Measurements from ENCODE around the gene GALNT13. TPM values are rescaled to one million over a fixed set of nuclear protein-coding genes. Genes with fewer than 3 reads are reported as not detected.

Gene GALNT13
- total and polyA plus RNA-seq, 10 of the 15 experiments (the other 5 are each of a cell fraction or from before 2014, with no cell fraction given), result 0.04 TPM; not detected in 9

GRCh38 chr2:154247503-154247902, 375.8 kb downstream of the GALNT13 start:
- ATAC-seq (no peak), FAIRE-seq (no peak), DNase-seq (ENCODE audit: low read depth, low spot score) (no peak)
- Histone ChIP-seq H2AFZ (ENCODE audit: control insufficient read depth, low read depth, low read length) (no peak overlapping the region), H3K36me3 (ENCODE audit: control insufficient read depth in 2 of 2, insufficient read depth in 2 of 2, low read length in 1 of 2) (no peaks in the 10 kb centered on the region), H3K27me3 (replicated peaks in 1 of 2; ENCODE audit: control insufficient read depth in 2 of 2, insufficient read depth in 2 of 2, low read length in 1 of 2) (no peaks in the 10 kb centered on the region), H3K4me1 (ENCODE audit: control insufficient read depth, insufficient read depth, low read length) (no peaks in the 10 kb centered on the region), H3K27ac (ENCODE audit: control insufficient read depth, insufficient read depth) (no peak overlapping the region), H3K4me2 (ENCODE audit: control insufficient read depth, insufficient read depth) (no peak overlapping the region), H3K9me3 (replicated peaks; ENCODE audit: control insufficient read depth, insufficient read depth, low read length) (no peaks in the 10 kb centered on the region), H4K20me1 (ENCODE audit: control insufficient read depth, insufficient read depth) (no peaks in the 10 kb centered on the region), H3K9ac (ENCODE audit: control insufficient read depth, insufficient read depth, low read length) (no peak overlapping the region), H3K79me2 (ENCODE audit: control insufficient read depth, insufficient read depth, low read length) (no peaks in the 10 kb centered on the region), H3K4me3 (no peak overlapping the region)
- CTCF ChIA-PET, result no interaction called here
- SMC1A ChIA-PET (ENCODE audit: uncharacterized antibody, unreplicated experiment), result no interaction called here
- TF ChIP-seq SREBF2 (IDR thresholded peaks at IDR 0.05; ENCODE audit: low read length) (no peak), SIX5 (IDR thresholded peaks at IDR 0.05; ENCODE audit: low read depth, low read length, severe bottlenecking) (no peak), ATF2 (IDR thresholded peaks at IDR 0.05; ENCODE audit: low read length) (no peak)
- POLR2A ChIA-PET, result no interaction called here
- RAD21 ChIA-PET (ENCODE audit: unreplicated experiment), result no interaction called here
- in situ Hi-C loops (cut with MboI), result no loop called here
- intact Hi-C loops (cut with micrococcal nuclease; ENCODE audit: unreplicated experiment), result no loop called here
- WGBS (ENCODE audit: insufficient coverage, insufficient replicate concordance, low lambda C conversion rate, missing lambda C conversion rate), result 2% methylated on average over 3 of the region's 3 CpGs
- BruUV-seq (replicated peaks), result no TSS peak

DNA sequence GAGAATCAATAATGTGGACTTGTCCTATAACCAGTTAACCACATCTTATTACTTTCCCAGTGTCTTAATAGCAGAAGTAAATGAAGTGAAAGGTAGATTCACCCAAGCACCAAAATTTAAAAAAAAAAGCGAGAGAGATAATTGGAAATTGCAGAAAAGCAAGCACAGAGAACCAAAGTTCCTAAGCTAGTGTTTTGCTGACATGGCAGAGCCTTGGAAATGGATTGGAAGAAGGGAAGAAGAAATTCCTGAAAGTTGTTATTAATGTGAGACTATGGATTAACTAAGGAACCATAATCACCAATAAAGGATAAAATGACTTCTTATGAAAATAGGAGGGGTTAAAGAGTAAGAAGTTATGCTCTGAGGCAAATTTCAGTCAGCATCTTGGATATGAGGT, 384.4 kb downstream of the GALNT13 start:
- in situ Hi-C loops (cut with MboI), result no loop called here
- no peaks in the 10 kb centered on the region for H3K36me3 ChIP-seq (ENCODE audit: control insufficient read depth in 2 of 2, insufficient read depth in 2 of 2, low read length in 1 of 2)
- intact Hi-C loops (cut with micrococcal nuclease; ENCODE audit: unreplicated experiment), result no loop called here
- ChIA-PET CTCF (no interaction called here), RAD21 (ENCODE audit: unreplicated experiment) (no interaction called here), POLR2A (no interaction called here), SMC1A (ENCODE audit: uncharacterized antibody, unreplicated experiment) (interaction anchor here (1.1 kb wide), 1 partner anchor 13 kb away, joined by 4 read pairs; no protein-coding TSS in a partner anchor)
- no peaks in the 10 kb centered on the region for H3K79me2 ChIP-seq (ENCODE audit: control insufficient read depth, insufficient read depth, low read length)
- H3K9ac ChIP-seq (ENCODE audit: control insufficient read depth, insufficient read depth, low read length), result no peak overlapping the region
- TF ChIP-seq TCF12 (IDR thresholded peaks at IDR 0.05; ENCODE audit: low read depth, low read length), result no peak
- no peak for TF ChIP-seq FOS (IDR thresholded peaks at IDR 0.05; ENCODE audit: borderline replicate concordance, extremely low read depth, insufficient read length)
- no peak for TF ChIP-seq JUNB (IDR thresholded peaks at IDR 0.05)
- no peak for TF ChIP-seq CHD2 (IDR thresholded peaks at IDR 0.05; ENCODE audit: borderline replicate concordance, low read depth, low read length)
- no peak for TF ChIP-seq NFYB (IDR thresholded peaks at IDR 0.05; ENCODE audit: insufficient read depth, low read depth, low read length)
- BruUV-seq (replicated peaks), result no TSS peak
- no peak overlapping the region for H3K4me2 ChIP-seq (ENCODE audit: control insufficient read depth, insufficient read depth)
- H3K4me1 ChIP-seq (ENCODE audit: control insufficient read depth, insufficient read depth, low read length), result no peaks in the 10 kb centered on the region
- FAIRE-seq (no peak), DNase-seq (ENCODE audit: low read depth, low spot score) (no peak), ATAC-seq (no peak)
- H3K27me3 ChIP-seq (replicated peaks in 1 of 2; ENCODE audit: control insufficient read depth in 2 of 2, insufficient read depth in 2 of 2, low read length in 1 of 2), result no peaks in the 10 kb centered on the region
- 0% methylated on average over 1 of the region's 1 CpG for WGBS (ENCODE audit: insufficient coverage, insufficient replicate concordance, low lambda C conversion rate, missing lambda C conversion rate)
- H3K4me3 ChIP-seq, result no peak overlapping the region
- H4K20me1 ChIP-seq (ENCODE audit: control insufficient read depth, insufficient read depth), result no peaks in the 10 kb centered on the region
- H2AFZ ChIP-seq (ENCODE audit: control insufficient read depth, low read depth, low read length), result no peak overlapping the region
- no peak overlapping the region for H3K27ac ChIP-seq (ENCODE audit: control insufficient read depth, insufficient read depth)
- H3K9me3 ChIP-seq (replicated peaks; ENCODE audit: control insufficient read depth, insufficient read depth, low read length), result no peaks in the 10 kb centered on the region

Measured in GM12878 (cell line).